Right hindlimb (tissue), 1 donor: Measurements from ENCODE around the gene SMIM20.
"Not testable (repeated sequence)": the region's sequence is repeated elsewhere in the genome, so short reads cannot be mapped to it uniquely, and the experiment has no call there.

Experiments
- DNase-seq: peaks from one replicate; pipeline ENCODE4 v3.0.0-alpha.2; 2018

SMIM20 gene

DNA sequence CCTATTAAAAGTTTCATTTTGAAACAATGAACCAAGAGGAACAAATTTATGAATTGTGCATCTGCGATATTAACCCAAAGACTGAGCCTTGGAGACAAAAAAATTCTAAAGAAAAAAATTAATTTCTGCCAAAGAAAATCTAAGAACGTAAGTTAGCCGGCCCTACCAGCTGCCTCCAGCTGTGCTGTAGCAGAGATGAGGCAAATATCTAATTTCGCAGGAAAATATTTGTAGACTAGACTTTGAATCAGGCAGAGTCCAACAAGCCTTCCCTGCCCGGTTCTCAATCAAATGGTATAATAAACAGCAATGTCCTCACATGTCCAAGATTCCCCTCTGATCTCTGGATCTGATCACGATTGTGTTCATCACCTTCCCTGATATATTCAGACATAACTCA lies 21.2 kb upstream of the SMIM20 start:
- DNase-seq = no peak

DNA sequence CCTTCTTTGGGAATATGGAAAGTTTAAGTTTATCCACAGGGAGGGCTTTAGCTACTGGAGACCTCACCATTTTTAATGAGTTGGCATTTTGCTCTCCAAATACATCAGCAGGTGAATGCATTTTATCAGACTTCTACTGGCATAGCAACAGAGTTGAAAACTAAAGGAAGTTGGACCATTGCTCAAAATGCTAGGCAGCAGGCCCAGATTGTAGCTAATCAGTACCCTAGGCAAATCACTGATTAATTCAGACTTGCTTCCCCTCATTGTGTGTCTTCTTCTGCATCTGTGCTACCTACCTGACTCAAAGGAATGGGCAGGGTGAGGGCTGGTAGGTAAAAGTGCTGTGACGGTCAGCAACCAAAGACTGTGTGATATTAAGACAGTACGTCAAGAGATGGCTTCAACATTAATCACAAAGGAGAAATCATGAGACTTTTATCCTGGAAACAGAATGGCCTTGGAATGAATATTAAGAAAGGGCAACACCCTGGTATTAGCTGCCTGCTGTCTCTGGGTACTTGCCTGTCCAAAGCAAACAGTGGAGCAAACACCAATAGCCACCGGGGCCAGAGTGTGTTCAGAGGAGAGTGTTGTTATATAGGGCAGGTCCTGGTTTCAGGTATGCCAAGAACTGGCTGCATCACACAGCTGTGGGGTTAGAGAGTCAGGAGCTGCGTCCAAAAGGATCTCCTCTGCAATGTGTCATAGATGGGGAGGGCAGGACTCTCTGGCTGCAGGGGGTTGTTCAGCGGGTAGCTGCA lies 17.1 kb upstream of the SMIM20 start:
- no peak for DNase-seq

DNA sequence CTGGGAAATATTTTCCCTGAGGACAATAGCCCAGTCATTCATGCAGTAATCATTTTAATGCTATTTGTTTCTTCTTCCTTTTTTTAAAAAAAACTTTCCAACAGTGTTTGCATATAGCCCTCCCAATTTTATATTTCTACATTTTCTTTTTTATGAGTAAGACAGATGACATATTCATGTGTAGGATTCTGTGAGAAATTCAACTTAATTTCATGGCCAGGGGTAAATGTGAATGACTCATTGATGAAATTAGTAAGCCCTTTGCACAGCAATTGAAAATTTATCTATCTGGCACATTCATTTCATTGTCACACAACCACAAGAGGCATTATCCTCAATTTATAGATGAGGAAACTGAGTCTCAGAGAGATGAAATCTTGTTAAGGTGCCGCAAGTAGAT lies 13.7 kb upstream of the SMIM20 start:
- DNase-seq = no peak

DNA sequence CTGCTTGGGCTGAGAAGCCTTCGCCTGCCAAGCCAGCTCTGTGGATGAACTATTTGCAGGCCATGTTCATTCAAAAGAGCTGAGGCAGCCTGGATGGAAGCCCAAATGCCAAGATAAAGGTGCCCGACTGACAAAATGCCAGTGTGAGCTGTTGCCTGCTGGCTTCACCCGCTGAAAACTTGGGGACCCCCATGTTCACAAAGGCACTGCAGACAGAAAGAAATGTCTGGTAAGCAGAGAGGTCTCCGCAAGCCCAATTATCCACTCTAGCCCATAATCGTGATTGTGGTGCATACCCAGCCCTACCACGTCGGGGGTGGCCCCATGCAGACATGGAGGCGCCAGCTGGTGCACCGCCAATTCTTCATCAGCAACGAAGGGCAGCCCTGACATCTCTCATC lies 13.0 kb upstream of the SMIM20 start:
- DNase-seq = no peak

DNA sequence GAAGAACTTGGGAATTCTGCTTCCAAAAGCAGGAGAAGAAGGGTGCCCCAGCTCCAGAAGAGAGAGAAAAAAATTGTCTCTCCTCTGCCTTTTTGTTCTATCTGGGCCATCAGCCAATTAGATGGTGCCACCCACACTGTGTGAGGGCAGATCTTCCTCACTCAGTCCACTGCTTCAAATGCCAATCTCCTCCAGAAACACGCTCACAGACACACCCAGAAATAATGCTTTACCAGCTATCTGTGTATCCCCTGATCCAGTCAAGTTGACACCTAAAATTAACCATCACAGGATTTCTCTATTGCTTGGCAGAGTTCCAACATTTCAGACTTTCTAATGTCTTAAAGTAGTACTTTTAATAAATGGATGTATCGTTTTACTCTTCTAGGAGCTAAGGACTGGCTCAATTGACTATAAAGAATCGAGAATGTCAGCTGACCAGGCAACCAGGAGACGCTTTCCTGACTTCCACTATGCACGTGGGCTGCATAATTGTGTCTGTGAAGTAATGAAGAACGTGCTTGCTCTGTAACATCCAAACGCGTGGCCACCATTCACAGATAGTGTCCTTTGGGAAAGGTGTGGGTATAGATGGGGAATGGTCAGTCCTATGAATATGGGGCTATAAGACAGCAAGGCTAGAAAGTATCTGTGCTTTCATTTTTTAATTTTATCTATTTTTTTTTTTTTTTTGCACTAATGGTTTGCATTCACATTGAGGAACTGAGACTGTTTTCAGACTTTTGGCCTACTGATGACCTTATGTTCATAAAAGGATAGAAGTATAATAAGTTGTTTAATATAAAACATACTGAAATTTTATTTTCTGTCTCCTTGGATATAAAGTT lies 9.9 kb upstream of the SMIM20 start:
- DNase-seq = no peak

DNA sequence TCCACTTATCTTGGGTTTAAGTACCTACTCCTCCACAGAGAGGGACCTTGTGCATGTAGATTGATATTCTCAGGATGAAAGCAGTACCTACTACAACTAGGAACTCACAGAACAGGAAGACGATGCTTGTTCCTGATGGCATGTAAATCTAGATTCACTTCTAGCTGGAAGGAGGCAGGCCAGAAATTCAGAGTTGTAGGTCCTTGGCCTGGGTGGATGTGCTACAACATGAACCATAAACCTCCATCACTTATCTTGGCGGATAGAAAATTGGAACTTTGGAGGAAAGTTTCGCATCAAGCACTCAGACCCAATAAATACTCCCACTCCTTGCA lies 9.3 kb upstream of the SMIM20 start:
- DNase-seq = no peak

DNA sequence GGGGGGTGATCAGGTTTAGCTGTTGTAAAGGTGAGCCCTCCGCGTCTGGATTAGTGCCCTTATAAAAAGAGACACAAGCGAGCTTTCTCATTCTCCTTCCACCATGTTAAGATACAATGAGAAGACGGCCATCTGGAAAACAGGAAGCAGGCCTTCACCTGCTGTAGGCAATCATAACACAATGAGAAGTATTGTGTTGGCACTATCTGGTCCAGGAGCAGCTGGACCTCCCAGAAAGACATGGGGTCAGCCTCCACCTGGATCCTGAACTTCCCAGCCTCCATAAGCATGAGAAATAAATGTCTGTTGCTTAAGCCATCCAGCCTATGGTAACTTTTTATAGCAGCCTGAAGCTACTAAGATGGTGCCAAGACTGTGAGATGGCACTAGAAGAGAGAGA lies 8.6 kb upstream of the SMIM20 start:
- DNase-seq = no peak

DNA sequence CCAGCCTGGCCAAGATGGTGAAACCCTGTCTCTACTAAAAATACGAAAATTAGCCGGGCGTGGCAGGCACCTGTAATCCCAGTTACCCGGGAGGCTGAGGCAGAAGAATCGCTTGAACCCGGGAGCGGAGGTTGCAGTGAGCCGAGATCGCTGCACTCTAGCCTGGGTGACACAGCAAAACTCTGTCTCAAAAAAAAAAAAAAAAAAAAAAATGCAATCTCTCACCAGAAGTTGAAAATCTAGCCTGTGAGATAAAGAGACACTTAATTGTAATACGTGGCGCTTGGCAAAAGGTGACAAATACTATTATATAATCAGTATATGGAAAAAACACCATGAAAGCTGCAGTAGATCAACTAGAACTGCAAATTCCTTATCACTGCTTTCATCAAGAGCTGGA lies 7.9 kb upstream of the SMIM20 start:
- not testable (repeated sequence) for DNase-seq

DNA sequence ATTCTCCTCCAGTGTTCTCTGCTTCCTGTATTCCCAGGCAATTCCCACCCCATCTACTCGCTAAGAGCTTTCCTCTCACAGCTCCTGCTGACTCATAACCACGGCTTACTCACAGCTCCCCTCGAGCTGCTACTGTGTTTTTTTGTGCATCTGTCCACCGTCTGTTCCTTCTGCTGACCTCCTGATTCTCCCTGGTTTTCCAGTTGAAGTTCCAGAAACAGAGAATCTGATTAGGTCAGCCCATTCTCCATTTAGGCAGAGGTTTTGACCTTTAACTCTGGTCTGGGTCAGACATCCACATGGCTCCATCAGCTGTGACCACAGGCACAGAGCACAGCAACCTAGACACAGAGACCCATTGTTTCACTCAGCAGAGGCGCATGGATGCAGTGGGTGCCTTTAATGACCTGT lies 5.5 kb upstream of the SMIM20 start:
- DNase-seq = peak; percentile 22

DNA sequence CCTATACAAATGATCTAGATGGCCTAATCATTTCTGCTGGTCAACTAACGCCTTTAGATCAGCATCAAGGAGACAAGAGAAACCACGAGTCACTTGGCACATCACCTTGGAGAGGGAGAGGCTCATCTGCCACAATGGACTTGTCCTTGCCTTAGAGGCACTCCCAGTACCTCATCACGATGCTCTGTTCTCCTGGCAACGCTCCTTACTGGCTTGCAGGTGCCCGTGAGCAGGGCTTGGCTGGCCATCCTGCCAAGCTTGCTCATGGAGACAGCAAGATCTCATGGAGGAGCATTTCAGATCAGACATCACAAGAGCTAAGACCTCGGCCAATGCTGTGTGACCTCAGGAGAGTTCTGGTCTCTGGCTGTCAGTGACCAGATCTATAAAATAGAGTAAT lies 2.7 kb upstream of the SMIM20 start:
- DNase-seq = no peak

DNA sequence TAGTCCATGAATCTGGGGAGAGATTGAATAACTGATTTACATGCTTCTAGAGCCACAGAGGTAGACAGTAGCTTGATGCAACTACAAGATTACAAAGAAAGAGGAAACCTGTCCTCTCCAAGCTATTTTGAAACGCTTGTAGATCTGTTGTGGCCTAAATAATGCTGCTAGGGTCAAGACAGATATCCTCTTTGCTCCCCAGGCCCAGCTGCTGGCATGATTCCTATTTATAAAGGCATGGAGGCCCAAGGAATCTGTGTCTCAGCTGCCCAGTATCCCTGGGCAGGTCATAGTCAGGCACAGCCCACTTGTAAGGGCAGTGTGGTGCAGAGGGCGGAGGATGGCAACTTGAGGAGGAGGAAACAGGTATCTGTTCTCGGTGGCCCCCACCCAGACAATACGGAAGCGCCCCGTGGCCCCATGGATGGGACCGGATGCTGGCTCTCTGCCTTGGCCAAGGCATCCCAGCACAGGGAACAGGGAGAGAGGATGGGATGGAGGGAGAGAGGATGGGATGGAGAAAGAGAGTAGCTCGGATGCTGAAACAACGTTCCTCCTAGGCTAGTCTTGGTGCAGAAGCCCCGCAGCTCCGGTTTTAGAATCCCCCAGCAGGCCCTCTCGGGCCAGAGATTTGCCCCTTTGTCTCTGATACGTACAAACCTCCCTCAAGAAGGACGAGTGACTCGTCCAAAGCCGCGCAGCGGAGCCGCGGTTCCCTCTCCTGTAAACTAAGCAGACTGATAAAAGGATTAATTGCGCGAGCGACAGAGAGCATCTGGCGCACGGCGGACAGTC lies 767 bp upstream of the SMIM20 start:
- DNase-seq = peak; percentile 39

DNA sequence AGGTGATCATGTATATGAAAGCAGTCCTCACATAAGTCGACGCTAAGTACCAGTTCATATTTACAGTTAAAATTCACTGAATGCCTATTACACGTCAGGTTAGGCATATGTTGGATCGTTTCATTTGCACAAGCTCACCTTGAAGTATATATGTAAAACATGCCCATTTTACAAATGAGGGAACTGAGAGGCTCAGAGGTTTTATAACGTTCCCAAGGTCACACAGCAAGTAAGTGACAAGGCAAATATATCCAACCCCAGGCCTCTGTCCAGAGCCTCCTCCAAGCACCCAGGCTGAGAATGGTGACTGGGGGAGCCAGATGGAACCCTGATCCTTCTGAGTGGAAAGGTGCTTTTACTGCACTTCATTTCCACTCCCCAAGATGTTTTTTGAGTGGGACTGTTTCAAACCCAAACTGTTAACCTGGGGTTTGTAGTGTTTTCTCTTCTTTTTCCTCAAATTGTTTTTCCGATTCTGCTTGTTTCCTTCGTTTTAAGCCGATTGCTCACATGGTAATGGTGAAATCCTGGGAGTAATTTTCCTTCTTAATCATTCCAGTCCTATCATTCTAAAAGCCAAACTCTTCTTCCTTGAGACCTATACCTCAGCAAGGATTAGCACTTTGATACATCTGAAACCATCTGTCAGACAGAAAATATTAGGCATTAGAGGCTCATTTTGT lies 791 bp downstream of the SMIM20 start:
- no peak for DNase-seq

DNA sequence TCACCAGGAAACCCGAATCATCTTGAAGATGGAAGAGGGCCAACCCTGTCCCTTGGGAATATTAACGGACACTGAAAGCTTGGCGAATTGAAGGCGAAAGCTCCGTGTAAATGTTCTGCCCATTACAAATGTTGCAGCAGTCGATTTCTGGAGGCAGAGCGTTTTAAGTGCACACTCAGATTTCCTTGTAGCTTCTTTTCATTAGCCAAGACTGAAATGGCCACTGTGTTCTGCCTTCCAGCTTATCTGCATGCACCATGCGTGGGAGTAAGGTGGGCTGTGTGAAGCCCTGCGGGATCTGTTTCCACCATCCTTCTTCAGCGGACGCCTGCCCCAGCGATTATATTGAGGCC lies 1.3 kb downstream of the SMIM20 start:
- peak; percentile 54 for DNase-seq

DNA sequence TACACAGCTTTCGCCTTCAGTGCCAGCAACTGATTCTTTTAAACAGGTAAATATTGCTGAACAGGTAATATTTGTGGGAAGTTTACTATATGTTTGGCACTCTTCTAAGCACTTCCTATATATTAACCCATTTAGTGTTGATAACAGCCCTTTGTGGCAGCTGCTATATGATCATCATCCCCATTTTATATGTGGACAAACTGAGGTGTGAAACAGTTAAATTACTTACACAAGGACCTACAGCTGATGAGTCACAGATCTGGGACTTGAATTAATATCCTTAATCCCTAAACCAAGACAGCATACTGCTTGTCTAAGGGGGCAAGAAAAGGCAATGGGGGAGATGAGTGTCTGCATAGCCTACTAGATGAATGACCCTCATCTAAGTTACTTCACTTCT lies 2.9 kb downstream of the SMIM20 start:
- no peak for DNase-seq

DNA sequence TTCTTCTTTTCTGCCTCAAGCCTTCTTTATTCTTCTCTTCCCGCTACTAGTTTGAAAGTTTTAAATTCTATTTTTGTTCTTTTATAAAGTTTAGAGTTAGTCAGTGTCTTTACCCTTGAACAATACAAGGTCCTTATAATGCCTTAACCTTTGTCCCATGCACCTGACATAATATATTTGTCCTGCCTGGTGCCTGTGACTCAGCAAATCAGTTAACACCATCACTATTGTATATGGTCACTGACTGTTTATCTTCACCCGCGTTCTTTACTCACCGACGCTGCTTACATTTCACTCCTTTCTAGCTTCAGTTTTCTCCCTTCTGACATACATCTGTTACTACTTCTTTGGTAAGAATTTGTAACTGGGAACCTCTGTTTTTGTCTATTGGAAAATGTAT lies 5.7 kb downstream of the SMIM20 start:
- DNase-seq = no peak

DNA sequence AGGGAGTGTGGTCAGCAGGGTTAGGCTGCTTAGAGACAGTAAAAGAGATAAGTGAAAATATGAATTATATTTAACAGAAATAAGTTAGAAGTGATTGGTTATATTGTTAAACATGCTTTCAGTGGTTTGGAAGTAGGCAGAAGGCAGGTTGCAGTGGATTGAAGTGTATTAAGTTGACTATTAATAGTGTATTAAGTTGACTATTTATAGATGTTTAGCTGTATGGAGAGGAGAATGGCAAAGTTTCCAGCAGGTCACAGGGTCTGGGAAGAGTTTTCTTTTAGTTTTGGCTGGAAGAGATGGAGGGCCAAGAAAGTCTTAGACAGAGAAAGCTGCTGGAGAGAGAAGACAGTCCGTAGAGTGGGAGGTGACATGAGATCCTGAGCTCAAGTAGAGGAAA lies 7.9 kb downstream of the SMIM20 start:
- DNase-seq = no peak

DNA sequence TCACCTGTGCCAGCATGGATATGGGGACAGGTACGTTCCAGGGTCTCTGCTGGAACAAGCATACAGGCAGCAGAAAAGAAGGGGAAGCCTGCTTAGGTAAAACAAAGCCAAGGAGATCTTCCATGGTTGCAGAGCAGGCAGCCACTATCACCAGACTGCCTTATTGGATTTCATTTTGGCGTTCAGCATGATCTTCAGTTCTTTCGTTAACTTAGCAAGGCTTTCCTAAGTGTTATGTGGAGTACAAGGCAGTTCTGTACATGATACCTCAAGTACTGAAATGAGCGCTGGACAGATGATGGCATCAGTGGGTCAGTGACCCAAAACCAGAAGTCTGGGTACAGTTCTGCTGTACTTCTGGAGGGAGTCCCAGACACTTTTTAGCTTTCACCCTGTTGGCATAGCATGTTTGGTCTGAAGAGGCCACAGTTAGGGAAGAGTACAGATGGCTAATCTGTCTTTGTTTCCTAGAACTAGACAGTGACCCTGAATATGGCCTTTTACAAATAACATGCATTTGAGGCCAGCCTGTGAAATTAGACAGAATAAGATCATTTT lies 8.9 kb downstream of the SMIM20 start:
- no peak for DNase-seq

DNA sequence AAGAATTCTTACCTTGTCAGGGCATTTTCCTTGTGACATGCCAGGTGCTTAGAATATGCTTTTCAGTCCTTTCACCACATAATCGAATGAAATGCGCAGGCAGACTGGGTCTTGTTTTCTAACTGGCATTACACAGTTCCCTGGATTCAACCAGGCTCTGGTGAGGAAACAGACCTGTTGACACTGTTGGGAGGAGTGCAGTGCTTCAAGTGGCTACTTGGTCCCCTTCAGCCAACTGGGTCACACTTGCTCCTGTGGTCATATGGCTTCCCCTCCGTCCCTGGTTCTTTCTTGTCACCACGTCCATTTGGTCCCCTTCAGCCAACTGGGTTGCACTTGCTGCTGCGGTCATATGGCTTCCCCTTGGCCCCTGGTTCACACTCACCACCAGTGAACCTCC lies 9.7 kb downstream of the SMIM20 start:
- DNase-seq = no peak

DNA sequence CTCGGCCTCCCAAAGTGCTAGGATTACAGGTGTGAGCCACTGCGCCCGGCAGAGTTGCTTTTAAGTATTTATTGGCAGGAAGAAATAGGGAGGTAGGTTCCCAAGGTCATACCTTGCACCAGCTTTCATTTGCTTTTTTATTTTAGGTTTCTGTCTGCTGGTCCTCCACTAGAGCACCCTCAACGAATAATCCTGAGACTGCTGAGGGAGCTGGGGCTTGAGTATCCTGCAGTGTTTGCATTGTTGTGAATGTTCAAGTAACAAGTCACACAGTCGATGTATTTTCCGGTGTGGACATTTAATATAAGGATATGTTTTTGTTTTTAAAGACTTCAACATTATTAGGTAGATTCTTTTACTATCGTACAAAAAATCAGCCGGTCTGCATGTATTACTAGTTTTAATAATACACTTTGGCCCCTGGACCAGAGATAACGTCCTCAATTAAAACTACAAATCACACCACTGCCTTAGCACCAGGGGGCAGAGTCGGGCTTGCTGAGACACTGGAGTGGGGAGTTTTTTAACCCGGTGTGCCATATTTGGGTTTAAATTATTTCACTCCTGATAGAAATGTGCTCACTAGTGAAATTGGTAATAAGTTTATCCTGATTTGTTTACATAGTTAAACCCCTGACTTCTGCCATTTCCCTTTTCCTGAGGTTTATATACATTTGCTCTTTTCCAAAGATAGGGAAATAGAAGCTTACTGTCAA lies 11.6 kb downstream of the SMIM20 start:
- peak; percentile 48 for DNase-seq

DNA sequence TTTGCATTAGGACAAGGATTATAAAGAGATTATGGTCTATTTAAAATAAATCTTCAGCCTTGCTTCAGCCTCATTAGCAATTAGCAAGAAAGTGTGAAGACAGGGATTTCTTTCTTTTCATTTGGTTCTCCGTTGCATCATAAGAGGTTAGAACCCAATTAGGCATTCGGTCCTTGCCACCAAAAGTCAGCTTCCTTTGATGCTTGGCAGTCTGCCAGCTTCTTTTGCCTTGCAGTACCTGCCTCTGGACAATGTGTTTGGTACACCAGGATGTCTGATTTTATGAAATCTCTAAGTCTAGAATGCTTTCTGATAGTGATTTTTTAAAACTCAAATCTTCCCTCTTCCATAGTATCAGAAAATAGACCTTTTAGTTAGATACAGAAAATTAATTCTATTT lies 12.4 kb downstream of the SMIM20 start:
- DNase-seq = no peak

DNA sequence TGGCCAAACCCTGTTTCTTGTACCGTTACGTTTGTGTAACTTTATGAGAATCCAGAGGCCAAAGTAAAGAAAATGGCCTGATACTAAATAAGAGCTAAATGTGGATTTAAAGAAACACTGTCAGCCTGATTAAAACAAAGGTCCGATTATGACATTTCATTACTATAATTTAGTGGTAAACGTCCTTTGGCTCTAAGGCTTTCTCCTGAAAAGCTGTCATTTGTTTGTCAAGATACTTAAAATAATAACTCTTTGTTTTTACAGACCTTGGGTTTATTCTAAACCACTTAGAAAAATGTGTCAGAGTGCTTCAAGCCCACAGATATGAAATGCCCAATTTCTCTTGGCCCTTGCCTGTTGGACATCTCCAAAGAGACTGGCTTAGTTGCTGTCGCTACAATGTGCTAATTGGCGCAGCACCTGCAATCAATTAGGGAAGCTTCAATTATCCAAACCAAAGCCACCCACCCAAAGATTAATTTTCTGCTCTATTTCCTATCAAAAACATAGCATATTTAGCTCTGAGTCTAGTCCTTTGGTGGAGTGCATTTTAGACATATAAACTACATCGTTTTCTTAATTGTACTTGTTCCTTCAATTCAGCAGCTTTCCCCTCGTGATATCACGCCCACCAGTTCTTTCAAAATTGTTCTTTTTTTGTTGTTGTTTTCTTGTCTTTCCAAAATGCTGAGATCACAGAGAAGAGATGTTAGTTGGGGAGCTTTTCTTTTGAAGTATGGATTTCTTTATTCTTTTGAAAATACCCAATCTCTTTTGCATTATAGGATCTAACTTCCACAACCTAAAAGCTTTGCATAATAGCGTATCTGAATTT lies 13.6 kb downstream of the SMIM20 start:
- no peak for DNase-seq
